ENCODE results near the gene METTL8.

GRCh38 chr2:171281110-171281509, 152.7 kb downstream of the METTL8 start:
- no peak for TF ChIP-seq CTCF (IDR thresholded peaks at IDR 0.05)
- TF ChIP-seq POLR2A (IDR thresholded peaks at IDR 0.05) = no peak
